GM18511 (cell line): ENCODE data around the gene FOXK2.

Experiments used
- ATAC-seq: cut with Tn5 transposase; IDR thresholded peaks from one replicate; pipeline ENCODE4 v1.9.1; 2021; ENCODE audit warnings: mild to moderate bottlenecking, moderate library complexity; ENCODE audit not compliant: unreplicated experiment

The FOXK2 gene

DNA sequence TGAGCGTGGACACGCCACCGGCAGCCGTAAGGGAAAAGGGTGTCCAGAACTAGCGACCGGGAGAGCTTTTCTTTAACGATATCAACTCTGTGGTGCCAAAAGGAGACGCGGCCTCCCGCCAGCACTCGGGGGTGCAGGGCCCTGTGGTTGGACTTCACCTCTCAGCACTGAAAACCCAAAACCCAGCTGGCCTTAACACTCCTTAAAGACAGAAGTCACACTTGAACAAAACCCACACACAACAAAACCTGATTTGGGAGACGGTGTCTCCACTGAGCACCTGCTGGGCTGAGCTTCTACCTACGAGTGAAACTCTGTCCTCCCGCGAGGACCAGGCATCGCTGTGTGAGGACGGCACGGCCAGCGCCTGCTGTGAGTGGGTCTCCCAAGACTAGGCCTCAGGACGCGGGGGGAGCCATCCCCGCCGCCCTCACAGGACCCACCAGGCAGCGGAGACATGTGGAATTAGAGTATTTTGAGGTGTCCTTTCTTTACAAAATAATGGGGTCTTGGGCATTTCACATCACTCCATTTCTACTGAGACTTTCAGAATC is 82.0 kb downstream of the FOXK2 start:
- no peak for ATAC-seq

GRCh38 chr17:82602487-82602886 is 83.0 kb downstream of the FOXK2 start:
- no peak for ATAC-seq

- ATAC-seq: no peak
Measured at GRCh38 chr17:82602986-82603710, 83.6 kb downstream of the FOXK2 start.

DNA sequence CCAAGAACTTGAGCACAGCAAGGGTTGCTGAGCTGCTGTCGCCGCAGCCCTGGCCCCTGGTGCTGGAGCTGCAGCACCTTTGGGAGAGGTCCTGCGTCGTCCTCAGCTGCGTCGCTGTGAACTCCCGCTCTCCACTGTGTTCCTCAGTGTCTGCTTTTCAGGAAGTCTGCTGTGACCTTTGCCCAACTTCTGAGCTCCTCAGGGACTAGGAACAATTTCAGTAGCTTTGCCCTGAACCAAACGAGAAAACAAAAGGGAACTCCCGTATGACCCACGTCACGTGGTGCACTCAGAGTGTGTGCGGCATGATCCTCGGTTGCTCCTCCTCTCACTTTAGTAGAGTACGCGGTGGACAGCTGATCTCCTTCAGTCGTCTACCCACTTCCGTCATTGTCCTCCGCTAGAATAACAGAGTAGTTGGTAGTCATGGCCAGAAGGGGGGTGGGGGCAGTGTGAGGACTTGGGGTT is 84.5 kb downstream of the FOXK2 start:
- no peak for ATAC-seq

DNA sequence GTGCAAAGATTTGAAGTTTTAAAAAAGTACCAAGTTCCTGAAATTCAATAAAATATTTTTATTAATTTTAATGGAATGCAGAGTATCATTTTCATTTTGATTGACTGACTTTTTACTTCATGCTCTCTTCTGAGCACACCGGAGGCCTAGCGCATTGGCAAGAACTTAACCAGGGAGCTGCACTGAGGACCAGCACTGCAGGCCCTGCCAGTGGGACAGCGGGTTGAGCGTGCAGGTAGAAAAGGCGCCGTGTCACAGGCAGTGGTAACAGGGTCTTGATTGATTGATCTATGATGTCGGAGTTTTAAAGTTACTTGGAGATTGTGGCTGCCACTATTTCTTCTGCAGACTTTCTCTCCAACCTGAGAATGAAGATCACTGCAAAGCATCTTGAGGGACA is 85.0 kb downstream of the FOXK2 start:
- ATAC-seq: no peak

DNA sequence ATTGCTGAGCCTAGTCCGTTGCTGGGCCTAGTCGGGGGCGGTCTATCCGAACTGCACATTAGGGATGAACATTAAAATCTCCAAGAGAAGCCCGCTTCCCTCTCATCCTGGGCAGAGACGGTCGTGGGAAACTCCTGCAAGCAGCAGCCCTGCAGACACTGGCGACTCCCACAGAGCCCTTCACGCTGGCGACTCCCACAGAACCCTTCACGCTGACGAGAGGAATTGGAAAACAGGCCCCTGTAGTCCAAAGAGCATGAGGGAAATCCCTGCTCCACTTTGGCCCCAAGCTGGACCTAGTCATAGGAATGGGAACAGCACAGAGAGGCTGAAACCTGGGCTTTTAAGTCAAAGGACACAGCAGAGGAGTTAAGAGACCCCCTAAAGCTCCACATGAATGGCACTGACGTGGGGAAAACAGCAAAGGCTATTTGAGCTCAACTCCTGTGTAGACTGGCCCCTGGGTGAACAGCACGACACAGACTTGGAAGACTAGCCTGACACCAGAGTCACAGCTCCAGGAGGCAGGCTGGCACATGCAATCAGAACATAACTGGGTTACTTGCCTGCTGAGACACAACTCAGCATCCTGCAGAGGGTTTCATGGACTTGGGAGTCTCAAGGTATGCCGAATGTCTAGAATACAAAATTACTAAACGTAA is 86.5 kb downstream of the FOXK2 start:
- no peak for ATAC-seq

DNA sequence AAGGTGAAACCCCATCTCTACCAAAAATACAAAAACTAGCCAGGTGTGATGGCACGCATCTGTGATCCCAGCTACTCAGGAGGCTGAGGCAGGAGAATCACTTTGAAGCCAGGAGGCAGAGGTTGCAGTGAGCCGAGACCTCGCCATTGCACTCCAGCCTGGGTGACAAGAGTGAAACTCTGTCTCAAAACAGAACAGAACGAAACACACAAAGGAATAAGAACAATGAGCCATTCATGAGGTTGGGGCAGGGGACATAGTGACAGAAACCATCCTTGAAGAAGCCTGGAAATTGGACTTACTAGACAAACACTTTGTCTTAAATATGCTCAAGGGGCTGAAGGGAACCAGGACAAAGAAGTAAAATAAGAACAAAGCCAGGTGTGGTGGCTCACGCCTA is 89.3 kb downstream of the FOXK2 start:
- ATAC-seq: no peak

DNA sequence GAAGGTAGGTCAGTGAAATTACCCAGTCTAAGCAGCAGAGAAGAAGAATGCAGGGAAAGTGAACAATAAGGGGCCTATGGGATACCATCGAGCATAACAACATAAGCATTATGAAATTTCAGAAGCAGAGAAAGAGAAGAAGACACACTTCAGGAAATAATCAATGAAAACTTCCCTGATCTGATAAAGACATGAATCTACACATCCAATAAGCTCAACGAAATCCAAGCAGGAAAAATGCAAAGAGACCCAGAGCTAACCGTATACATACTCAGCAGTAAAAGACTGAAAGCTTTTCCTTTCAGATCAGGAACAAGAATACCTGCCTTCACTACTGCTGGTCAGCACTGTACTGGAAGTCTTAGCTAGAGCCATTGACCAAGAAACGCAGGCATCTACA is 90.1 kb downstream of the FOXK2 start:
- no peak for ATAC-seq

DNA sequence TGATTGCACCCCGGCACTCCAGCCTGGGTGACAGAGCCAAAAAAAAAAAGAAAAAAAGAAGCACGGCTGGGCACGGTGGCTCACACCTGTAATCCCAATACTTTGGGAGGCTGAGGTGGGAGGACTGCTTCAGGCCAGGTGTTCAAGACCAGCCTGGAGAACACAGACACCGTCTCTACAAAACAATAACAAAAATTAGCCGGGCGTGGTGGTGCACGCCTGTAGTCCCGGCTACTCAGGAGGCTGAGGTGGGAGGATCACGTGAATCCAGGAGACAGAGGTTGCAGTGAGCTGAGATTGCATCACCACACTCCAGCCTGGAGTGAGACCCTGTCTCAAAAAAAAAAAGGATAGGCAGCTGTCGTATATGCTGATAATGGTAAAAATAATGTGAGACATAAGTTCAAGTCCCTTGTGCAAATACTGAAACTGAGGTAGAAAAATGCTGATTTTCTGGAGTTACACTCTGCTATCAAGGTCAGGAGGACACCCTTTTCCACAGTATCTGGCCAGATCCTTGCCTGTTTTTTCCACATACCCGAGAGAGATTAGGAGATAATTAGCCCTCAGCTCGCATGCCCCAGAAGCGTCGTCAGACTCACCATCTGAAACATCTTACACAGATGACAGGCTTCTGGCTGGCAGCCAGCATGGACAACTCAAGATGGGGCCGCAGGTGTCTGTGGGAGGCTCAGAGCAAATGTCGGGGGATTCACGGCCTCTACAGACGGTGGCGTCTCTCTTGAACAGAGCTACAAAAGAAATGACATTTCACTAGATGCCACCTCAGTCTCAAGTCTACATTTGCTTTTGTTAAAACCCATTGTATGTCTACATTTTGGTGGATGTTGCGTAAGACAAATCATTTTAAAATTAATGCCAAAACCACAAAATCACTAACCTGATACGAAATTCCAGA is 91.9 kb downstream of the FOXK2 start:
- ATAC-seq: no peak

GRCh38 chr17:82613283-82614094 is 94.0 kb downstream of the FOXK2 start:
- ATAC-seq: no peak

DNA sequence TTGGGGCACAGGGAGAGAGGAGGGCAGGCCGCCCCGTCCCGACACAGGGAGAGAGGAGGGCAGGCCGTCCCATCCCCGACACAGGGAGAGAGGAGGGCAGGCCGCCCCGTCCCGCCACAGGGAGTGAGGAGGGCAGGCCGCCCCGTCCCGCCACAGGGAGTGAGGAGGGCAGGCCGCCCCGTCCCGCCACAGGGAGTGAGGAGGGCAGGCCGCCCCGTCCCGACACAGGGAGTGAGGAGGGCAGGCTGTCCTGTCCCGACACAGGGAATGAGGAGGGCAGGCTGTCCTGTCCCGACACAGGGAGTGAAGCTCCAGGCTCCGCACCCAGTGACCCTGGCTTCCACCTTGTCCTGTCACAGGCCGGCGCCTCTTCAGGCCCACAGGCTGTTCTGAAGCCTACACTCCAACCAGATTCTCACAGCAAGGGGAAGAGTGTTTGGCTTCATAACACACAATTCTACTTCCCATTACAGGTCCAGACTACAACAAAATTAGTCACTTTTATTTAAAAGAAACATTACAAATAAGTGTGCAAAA is 94.6 kb downstream of the FOXK2 start:
- ATAC-seq: no peak

GRCh38 chr17:82615084-82616020 is 95.8 kb downstream of the FOXK2 start:
- no peak for ATAC-seq

GRCh38 chr17:82616021-82616711 is 96.6 kb downstream of the FOXK2 start:
- ATAC-seq: no peak

DNA sequence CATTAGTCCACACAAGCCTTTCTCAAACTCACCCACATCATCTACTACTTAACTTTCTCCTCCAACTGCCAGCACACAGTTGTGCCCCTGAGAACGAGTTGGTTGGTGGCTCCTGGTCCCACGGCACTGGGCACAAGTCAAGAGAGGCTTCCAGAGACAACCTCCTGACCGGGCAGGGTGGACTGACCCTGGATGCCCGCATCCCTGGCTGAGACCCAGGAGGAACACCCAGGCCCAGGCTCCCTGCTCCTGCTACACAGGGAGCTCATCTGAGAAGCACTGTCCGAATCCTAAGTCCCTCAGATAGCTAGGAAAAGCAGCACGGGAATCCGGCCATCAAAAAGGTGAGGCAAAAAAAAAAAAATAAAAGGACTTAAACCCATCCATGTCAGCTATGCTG is 99.7 kb downstream of the FOXK2 start:
- no peak for ATAC-seq

DNA sequence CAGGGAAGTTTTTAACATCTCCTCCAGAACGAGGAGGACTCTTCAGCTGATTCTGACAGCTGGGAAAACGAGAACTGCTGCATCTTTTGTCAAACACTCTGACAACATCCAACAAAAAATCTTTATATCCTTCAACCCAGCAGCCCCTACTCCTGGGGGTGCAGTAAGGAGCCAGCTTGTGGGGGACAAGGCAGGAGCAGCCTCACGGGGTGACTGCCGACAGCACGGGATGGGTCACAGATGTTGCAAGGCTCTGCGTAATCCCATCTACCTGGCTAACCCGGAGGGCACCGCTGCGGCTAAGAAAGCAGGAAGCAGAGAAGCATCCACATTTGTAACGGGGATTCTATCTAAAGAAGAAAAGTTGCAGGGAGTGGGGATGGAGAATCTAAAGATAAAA is 100.1 kb downstream of the FOXK2 start:
- ATAC-seq: no peak

- no peak for ATAC-seq
Measured at GRCh38 chr17:82623707-82624106, 104.2 kb downstream of the FOXK2 start.

GRCh38 chr17:82627405-82627804 is 107.9 kb downstream of the FOXK2 start:
- ATAC-seq: no peak

DNA sequence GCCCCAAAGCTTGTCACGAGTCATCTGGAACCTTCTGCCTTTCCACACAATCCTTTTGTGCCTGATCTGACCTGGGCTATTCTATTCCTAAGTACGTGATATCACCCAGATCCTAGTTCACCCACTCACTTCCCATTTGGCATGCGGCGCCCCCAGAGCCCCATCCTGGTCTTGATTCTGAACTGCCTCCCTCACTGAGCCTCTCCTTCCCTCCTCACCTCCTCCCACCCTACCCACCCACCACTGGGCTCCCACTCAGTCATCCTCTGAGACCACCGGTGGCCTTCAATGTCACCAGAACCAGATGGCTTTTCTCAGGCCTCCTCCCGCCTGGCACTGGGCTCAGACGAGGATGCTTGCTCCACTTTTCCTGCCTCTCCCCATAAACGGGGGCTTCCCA is 110.2 kb downstream of the FOXK2 start:
- ATAC-seq: no peak
